ENCODE results near the gene EPS8L3.
"Not testable (repeated sequence)": the region's sequence is repeated elsewhere in the genome, so short reads cannot be mapped to it uniquely, and the experiment has no call there.

EPS8L3 gene

DNA sequence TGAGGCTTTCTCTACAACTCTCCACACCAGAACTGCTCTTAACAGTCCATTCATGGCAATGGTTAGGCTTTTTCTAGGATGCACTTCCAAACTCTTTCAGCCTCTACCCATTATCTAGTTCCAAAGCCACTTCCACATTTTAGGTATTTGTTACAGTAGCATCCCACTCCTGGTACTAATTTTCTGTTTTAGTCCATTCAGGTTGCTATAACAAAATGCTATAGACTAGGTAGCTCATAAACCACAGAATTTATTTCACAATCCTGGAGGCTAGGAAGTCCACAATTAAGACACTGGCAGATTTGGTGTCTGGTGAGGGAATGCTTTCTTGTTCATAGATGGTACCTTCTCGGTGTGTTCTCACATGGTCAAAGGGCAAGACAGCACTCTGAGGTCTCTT, 17.3 kb upstream of the EPS8L3 start:
- DNase-seq (ENCODE audit: low spot score), result no peak

DNA sequence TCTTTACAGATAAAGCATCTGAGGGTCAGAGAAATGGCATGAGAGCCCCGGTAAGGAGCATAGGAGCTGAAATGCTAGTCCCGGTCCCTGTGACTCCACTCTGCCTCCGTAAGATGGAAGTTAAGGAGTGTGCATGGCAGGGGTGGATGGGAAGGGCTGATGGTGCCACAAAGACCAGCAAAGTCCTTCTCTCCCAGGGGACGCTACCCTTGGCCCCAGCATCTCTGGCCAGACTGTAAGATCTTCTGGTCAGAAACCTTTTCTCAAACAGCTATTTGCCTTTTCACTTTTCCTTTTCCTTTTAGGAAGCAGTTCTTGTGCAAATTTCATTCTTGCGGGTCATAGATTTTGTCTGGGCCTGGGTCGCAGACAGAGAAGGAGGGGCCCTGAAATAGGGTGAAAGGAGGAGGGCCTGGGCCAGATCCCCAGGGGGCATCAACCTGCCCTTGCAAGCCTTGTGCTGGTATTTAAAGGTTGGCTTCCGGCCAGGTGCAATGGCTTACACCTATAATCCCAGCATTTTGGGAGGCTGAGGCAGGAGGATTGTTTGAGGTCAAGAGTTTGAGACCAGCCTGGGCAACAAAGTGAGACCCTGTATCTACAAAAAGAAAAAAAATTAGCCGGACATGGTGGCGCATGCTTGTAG, 14.4 kb upstream of the EPS8L3 start:
- DNase-seq (ENCODE audit: low spot score), result no peak

DNA sequence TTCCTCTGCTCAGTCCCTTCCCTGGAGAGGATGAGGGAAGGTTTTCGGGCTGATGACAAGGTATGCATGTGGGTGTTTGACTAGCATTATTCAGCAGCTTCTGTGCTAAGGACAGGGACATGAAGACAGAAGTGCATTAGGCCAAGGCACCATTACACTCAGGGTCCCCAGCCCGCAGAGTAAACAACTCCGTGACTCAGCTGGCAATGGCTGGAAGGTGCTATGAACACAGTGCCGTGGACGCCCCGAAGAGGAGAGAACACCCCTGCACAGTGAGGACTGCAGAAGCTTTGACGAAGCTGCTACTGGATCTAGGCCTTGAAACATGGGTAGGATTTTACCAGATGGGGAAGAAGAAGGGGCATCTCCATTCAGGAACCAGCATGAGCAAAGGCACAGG, 13.7 kb upstream of the EPS8L3 start:
- DNase-seq (ENCODE audit: low spot score), result no peak

DNA sequence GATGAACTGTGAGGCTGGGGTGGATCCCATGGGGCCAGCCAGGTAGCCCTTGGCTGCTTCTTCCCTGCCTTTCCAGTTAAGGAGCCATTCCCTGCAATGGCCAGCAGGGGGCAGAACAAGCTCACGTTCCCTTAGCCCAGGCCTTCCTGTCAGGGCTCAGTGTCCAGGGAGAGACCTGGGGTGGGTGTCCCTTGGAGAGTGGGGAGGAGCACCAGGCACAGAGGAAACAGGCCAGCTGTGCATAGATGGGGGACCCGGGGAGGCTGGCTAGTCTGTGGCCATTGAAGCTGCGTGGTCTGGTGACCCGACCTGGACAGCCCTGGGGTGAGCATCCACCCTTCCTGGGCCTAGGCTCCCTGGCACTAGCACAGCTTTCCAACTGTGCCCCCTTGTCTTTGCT, 13.2 kb upstream of the EPS8L3 start:
- DNase-seq (ENCODE audit: low spot score), result peak; percentile 84

DNA sequence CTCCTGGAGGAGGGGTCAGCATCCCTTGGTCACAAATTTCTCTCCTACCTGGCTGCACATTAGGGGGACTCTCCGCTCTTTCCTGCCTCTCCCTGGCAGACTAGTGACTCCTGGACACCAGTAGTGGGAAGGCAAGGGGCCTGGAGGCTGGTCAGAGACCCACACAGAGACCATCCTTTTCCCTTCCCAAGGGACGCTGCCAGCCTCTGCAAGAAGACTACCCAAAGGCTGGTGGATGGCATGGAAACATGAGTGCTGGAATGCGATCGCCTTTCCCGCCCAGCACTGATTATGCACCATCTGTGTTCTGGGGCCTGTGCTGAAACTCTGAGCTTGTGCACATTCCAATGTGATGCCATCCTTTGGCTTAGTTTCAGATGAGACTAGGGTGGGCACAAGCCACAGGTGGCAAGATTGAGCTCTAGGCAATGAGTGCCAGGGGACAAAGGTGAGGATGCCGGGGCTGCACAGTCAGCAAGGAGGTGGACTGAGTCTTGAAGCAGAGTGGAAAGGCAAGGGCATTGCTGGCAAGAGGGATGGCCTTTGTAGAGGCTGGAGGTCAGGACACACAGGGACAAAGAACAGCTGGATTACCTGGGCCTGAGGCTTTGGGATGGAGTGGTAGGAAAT, 12.6 kb upstream of the EPS8L3 start:
- no peak for DNase-seq (ENCODE audit: low spot score)

DNA sequence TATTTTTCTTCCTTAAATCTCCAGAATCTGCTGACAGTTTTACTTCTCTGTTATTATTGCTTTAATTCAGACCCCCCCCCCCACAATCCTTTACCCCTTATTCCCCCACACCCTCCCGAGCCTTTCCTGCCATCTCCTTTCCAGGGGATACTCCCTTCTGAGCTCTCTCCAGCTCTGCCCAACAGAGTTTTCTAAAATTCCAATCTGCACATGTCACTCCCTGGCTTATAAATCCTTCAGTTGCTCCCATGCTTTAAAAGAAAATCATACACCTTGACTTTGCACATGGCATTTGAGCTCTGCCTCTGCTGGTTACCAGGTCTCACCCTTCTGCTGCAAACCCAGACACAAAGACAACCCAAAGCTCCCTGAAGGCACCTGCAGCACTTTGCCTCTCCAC, 11.7 kb upstream of the EPS8L3 start:
- no peak for DNase-seq (ENCODE audit: low spot score)

DNA sequence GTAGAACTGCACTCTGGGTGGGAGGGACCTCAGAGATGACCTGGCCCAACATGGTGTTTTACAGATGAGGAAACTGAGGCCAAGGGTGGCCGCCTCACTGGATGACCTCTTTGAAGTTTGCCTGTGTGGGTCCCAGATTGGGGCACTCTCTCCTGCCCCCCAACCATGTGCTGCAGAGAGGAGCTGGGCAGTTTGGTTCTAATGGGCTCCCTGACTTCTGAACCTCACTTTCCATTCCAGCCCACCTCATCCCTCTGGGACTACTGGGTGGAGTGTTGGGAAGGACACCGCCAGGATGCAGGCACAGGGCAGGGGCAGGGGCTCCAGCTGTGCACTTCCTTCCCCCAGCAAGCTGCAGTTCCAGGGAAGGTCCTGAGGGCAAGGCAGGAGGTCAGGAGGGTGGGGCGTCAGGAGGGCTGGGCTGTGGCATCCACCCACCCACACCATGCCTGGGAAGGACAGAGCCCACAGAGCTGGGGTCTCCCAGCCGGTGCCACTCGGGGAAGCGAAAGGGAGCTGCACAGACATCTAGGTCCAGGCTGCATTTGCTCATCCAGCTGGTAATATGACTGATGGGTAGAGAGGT, 10.3 kb upstream of the EPS8L3 start:
- DNase-seq (ENCODE audit: low spot score), result no peak

DNA sequence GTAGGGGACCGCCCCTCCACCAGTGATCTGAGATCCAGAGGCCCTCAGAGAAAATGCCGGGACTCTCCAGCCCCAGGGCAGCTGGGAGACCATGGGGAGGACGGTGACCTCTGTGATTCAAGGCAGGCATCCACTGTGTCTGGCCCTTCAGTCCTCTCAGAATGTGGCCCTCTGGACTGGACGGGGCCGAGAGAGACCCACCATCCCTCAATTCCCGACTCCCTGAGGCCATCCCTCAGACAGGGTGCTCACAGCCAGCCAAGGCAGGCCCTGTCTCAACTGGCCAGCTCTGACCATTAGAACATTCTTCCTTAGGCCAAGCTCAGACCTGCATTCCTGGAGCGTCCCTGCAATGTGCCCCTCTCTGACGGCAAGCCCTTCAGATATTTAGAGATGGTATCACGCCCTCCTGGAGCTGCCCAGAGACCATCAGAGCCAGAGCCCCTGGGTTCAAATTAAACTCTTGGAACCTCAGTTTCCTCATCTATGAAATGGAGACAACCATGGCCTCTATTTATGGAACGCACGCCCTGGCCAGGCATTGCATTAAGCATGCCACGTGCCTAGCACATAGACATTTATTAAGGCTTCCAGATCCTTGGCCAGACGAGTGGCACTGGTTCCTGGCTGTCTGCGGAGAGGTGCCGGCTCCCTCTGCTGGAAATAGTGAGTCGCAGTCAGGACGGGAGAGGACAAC, 9.6 kb upstream of the EPS8L3 start:
- peak; percentile 84 for DNase-seq (ENCODE audit: low spot score)

DNA sequence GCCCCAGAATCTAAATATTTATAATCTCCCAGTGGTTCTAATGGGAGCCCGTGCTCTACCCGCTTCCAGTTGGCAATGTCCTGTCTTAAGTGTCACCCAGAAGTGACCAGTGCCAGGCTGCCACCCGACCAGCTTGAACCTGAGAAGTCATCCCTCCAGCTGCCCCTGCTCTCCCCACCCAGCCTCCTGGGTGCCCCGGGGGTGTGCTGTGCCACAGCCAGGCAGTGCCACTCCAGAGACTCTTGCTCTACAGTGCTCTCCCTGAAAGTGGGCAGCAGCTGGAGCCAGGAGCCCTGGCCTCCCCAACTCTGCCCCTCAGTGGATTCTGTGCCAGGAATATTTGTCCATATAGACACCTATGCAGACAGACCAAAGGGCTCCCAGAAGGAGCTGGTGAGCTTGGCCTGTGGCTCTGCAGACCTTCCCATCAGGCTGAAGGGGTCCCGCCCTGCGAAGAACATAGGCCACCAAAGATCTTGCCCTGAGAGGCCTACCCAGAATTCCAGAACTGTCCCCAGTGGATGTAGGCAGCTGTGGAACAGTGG, 9.0 kb upstream of the EPS8L3 start:
- no peak for DNase-seq (ENCODE audit: low spot score)

DNA sequence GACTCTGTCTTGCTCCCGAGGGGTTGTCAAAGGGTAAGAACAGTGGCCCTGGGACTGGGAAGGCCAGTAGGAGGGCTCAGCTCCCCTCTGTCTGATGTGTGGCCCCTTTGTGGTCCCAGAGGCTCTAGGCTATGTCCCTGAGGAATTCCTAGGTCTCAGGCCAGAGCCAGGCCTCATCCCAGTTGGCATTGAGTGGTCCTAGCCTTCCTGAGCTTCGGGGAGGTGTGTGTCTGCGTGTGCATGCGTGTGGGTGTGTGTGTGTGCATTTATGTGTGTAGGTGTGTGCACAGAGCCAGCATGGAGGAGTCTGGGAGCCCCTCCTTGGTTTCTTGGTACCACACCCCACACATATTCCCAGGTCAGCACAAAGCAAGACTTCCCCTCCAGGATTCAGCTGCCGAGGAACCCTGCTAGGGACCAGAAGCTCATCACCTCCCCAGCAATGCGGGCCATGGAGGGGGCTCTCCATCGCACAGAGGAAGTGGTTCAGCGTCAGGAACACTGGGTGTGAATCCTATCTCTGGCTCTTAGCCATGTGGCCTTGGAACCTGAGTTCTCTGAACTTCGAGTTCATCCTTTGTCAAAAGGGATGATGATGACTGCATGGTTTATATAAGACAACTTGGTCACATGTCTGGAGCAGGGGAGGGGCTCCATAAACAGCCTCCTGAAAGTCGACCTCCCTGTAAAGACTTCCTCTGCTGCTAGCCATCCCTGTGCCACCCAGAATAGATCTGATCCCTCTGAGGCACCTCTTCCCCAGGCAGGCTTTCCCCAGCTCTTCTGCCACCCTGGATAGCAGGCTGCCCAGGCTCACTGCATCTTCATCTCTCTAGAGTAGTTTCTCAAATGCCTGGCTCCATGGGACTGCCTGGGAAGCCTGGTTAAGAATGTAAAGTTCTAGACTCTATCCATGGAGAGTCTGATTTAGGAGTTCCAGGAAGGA, 8.3 kb upstream of the EPS8L3 start:
- DNase-seq (ENCODE audit: low spot score), result no peak

DNA sequence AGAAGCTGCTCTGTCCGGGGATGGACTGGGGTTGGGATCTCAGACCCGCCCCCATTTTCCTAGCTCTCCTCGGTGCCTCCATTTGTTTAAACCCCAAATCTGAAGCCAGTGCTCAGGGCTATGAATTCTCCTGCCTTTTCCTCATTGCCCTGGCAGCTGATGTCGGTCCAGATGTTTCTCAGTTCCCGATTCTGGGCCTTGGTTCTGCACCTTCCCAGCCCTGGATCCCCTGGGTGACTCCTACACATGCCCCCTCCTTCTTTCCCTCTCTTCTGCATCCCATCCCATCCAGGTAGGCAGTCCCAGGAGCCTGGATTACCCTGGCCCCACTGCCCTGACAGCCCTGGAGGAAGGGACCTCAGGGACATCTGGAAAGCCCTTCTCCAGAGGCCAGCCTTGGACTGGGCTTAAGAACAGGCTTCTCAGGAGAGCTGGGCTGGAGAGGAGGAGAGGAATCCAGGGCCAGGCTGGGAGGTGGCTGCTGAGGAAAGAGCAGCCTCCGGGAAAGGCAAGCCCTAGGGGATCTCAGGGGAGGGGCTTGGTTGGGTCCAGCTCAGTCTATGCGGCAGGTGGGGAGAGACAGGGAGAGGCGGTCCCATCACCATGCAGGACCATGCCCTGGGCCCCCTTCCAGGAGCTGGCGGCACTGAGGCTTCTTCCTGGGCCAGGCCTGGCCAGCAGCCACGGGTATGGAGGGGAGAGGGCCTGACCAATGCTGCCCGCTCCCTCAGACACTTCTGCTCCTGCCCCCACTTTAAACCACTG, 6.8 kb upstream of the EPS8L3 start:
- no peak for DNase-seq (ENCODE audit: low spot score)

DNA sequence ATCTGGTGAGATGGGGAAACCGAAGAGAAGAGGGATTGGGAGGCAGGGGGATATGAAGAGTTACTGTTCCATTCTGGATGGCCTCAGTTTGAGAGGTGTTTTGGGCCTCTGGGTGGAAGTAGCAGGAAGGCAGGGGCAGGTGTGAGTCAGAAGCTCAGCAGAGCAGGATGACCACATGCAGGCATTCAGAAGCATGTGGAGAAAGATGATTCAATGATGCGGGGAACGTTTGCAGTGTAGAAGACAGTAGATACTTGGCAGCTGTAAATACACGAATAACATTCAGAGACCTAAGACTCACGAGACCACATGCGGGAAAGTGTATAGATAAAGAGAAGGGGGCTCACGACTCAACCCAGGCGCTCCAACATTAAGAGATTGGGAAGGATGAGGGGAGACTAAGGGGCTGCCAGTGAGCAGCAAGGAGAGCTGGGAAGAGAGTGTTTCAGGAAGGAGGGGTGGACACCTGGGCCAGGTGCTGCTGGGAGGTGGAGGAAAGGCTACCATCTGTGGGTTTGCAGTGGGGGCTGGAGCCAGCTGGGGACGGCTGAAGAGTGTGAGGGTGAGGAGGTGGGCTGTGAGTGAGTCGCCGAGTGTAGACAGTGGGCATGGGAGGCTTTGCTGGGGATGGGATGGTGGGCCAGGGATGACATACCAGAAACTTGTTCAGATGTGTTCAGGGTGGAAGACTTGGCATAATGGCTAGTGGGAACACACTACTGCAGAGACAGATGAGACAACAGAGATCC, 5.8 kb upstream of the EPS8L3 start:
- no peak for DNase-seq (ENCODE audit: low spot score)

DNA sequence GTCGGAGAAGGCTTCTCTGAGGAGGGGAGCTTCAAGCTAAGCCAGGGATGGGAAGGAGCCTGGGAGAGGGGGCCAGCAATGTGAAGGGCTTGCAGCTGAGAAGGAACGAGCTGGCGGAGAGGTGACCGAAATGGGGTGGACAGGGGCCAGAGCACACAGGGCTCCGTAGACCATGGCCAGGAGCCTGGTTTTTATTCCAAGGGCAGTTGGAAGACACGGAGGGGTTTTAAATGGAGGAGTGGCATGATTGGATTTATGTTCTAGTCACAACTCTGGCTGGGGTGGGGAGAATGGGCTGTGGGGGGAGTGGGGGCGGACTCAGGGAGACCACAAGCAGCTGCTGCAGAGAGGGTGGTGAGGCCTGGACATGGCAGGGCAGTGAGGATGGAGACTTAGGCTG, 5.1 kb upstream of the EPS8L3 start:
- DNase-seq (ENCODE audit: low spot score), result no peak

DNA sequence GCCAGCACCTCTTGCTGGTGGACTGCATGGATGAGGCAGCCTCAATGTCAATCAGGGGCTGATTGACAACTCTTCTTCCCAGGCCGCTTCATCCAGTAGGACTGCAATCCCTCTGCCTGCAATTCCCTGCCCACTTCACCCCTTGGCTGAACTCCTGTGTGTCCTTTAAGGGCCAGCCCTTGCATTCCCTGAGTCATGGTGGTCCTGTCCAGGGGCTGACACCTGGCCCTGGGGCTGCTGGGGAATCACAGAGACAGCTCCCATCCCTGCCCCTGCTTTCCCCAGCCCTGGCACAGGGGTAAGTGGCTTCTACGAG, 4.6 kb upstream of the EPS8L3 start:
- no peak for DNase-seq (ENCODE audit: low spot score)

DNA sequence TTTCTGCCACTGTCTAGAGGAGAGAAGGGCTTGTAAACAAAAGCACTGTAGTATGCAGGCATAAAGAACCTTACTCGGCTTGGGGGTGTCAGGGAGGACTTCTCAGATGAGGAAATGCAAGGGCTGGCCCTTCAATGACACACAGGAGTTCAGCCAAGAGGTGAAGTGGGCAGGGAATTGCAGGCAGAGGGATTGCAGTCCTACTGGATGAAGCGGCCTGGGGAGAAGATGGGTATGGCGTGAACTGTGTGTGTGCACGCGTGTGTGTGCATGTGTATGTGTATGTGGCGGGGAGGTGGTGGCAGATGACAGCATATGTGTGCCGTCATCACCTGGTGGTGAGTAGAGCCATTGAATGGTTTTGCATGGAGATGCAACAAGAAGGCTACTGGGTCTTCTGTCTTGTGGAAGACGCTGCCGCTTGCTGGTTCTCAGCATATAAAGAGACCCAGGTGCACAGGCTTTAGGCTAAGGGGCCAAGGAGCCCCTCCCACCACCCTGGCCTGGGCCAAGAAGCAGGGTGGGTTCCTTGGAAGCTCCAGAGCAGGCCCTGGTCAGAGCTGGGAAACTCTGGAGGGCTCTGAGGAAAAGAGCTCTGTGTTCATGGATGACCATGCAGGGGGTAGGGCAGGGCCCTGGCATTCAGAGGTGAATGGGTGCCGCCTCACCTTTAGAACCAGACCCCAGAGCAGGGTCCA, 4.1 kb upstream of the EPS8L3 start:
- DNase-seq (ENCODE audit: low spot score), result no peak

DNA sequence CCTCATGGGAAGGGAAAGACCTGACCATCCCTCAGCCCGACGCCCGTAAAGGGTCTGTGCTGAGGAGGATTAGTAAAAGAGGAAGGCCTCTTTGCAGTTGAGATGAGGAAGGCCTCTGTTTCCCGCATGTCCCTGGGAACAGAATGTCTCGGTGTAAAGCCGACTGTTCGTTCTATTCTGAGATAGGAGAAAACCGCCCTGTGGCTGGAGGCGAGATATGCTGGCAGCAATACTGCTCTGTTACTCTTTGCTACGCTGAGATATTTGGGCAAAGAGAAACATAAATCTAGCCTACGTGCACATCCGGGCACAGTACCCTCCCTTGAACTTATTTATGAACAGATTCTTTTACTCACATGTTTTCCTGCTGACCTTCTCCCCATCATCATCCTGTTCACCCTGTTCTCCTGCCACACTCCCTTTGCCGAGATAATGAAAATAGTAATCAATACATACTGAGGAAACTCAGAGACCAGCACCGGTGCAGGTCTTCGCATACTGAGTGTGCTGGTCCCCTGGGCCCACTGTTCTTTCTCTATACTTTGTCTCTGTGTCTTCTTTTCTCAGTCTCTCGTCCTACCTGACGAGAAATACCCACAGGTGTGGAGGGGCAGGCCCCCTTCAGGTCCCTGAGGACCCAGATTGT, 3.4 kb upstream of the EPS8L3 start:
- DNase-seq (ENCODE audit: low spot score), result not testable (repeated sequence)

DNA sequence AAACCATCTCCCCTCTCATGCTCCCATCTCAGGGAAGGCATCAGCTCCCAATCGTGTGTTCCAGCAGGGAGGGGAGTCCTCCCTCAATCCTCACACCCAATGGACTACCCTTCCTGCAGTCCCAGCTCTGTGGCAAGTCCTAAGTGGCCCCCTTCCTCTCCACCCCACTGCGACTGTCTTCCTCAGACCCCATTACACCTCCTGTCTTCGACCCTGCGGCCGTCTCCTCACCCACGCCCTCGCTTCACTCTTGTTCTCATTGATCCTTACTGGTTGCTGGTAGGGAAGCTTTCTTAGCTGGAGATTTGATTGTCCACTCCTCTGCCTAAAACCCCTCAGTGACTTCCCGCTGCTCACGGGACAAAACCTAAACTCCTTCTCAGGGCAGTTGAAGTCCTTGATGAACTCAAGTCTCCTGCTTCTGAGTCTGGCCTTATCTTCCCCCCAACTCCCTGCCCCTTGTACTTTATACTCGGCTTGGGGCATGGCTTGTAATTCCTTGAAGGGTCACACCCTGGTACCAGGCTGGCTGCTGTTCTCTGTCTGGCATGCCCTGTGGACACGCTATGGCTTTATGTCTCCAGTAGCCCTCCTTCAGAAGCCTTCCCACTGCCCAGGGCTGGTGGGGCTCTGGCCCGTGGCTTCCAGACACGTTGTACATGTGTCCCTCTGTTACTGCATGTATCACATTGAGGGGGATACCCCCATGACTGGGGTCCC, 2.3 kb upstream of the EPS8L3 start:
- no peak for DNase-seq (ENCODE audit: low spot score)

DNA sequence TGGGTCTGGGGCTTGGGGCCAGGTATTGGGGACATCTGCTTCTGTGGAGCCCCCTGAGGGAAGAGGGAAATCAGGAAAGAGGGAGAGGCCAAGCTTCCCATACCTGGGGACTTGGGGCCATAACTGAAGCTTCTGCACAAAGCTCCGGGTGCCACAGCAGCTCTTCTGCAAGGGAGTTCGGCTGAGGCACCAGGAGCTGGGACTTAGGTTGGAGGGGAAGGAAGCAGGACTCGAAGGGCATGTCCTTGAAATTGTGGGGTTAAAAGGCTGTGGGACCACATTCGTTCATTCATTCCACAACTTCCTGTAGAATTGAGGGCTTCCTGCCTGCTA, 1.7 kb upstream of the EPS8L3 start:
- no peak for DNase-seq (ENCODE audit: low spot score)
